ENCODE data around the gene STXBP1. TPM values are rescaled to one million over a fixed set of nuclear protein-coding genes. Genes with fewer than 3 reads are reported as not detected.

STXBP1 gene
- polyA plus RNA-seq, 1 donor: 13.7 TPM

- DNase-seq (ENCODE audit: low read depth): no peak
Measured at GRCh38 chr9:127714951-127715469, 102.9 kb downstream of the STXBP1 start.

- peak; percentile 88 for DNase-seq (ENCODE audit: low read depth)
Measured at GRCh38 chr9:127715470-127716337, 103.6 kb downstream of the STXBP1 start, which contains the start of the genes PTRH1 and TTC16. TSS of gene PTRH1 (minus strand) at chr9:127715663. CDS start at chr9:127715639, 24 bp downstream. TSS of gene TTC16 (plus strand) at chr9:127716079. CDS start at chr9:127716146, 67 bp downstream.

- no peak for DNase-seq (ENCODE audit: low read depth)
Measured at GRCh38 chr9:127716412-127716811, 104.3 kb downstream of the STXBP1 start.

- DNase-seq (ENCODE audit: low read depth): no peak
Measured at GRCh38 chr9:127717766-127718165, 105.7 kb downstream of the STXBP1 start.

- no peak for DNase-seq (ENCODE audit: low read depth)
Measured at GRCh38 chr9:127720031-127720864, 108.2 kb downstream of the STXBP1 start.

- DNase-seq (ENCODE audit: low read depth): no peak
Measured at GRCh38 chr9:127720865-127721227, 108.8 kb downstream of the STXBP1 start.

- no peak for DNase-seq (ENCODE audit: low read depth)
Measured at GRCh38 chr9:127721391-127721821, 109.3 kb downstream of the STXBP1 start.

GRCh38 chr9:127722055-127722745 lies 110.1 kb downstream of the STXBP1 start:
- DNase-seq (ENCODE audit: low read depth): no peak

- DNase-seq (ENCODE audit: low read depth): no peak
Measured at GRCh38 chr9:127723013-127723412, 110.9 kb downstream of the STXBP1 start.

- no peak for DNase-seq (ENCODE audit: low read depth)
Measured at GRCh38 chr9:127723444-127723843, 111.4 kb downstream of the STXBP1 start.

GRCh38 chr9:127724012-127724411 lies 111.9 kb downstream of the STXBP1 start:
- no peak for DNase-seq (ENCODE audit: low read depth)

- no peak for DNase-seq (ENCODE audit: low read depth)
Measured at GRCh38 chr9:127726871-127727270, 114.8 kb downstream of the STXBP1 start.

GRCh38 chr9:127728808-127729207 lies 116.7 kb downstream of the STXBP1 start:
- DNase-seq (ENCODE audit: low read depth): no peak

GRCh38 chr9:127729522-127730256 lies 117.6 kb downstream of the STXBP1 start:
- no peak for DNase-seq (ENCODE audit: low read depth)

- DNase-seq (ENCODE audit: low read depth): no peak
Measured at GRCh38 chr9:127730262-127730661, 118.2 kb downstream of the STXBP1 start.

GRCh38 chr9:127730799-127731410 lies 118.8 kb downstream of the STXBP1 start:
- no peak for DNase-seq (ENCODE audit: low read depth)

GRCh38 chr9:127731938-127732337 lies 119.9 kb downstream of the STXBP1 start:
- no peak for DNase-seq (ENCODE audit: low read depth)

- DNase-seq (ENCODE audit: low read depth): no peak
Measured at GRCh38 chr9:127732444-127732843, 120.4 kb downstream of the STXBP1 start.

- DNase-seq (ENCODE audit: low read depth): no peak
Measured at GRCh38 chr9:127733614-127734013, 121.5 kb downstream of the STXBP1 start.

- DNase-seq (ENCODE audit: low read depth): no peak
Measured at GRCh38 chr9:127734247-127734746, 122.2 kb downstream of the STXBP1 start.
